ENCODE data around the gene SP2.

Gene SP2

GRCh38 chr17:47848198-47848513 lies 47.9 kb upstream of the SP2 start:
- no peak overlapping the region for H4K8ac ChIP-seq (ENCODE audit: low read depth, low read length)
- no peaks in the 10 kb centered on the region for H3K79me1 ChIP-seq (ENCODE audit: low read depth, low read length)
- H2BK5ac ChIP-seq (ENCODE audit: low read length): no peak overlapping the region
- H3K23ac ChIP-seq (ENCODE audit: low read depth, low read length, poor library complexity): peak overlapping the region; percentile 57
- peaks cover 47 to 98% (median 85%) of the 10 kb centered on the region in 3 experiments for H3K27me3 ChIP-seq (ENCODE audit: control insufficient read depth in 3 of 3, insufficient read depth in 3 of 3, low read depth in 1 of 3, low read length in 3 of 3)
- no peak overlapping the region for H2AFZ ChIP-seq (ENCODE audit: low read length)
- peaks cover 14 to 18% of the 10 kb centered on the region in 2 donors for H3K4me1 ChIP-seq (ENCODE audit: control insufficient read depth in 2 of 2, insufficient read depth in 1 of 2, low read depth in 1 of 2, low read length in 2 of 2)
- H2AK5ac ChIP-seq (ENCODE audit: low read depth, low read length): peak overlapping the region; percentile 82
- no CpG with 5 or more reads among the region's 23 CpGs for WGBS, 2 donors (ENCODE audit: extremely low coverage in 2 of 2, insufficient read length in 2 of 2, insufficient replicate concordance in 1 of 2)
- no peaks in the 10 kb centered on the region for H3K36me3 ChIP-seq (replicated peaks in 1 of 2; ENCODE audit: control insufficient read depth in 2 of 2, insufficient read depth in 2 of 2, low read length in 2 of 2)
- no peak overlapping the region for H3K4me3 ChIP-seq (ENCODE audit: low read length in 2 of 2)
- no peak overlapping the region for H3K27ac ChIP-seq (replicated peaks; ENCODE audit: low read length)
- H2BK12ac ChIP-seq (ENCODE audit: low read length): no peak overlapping the region
- H4K91ac ChIP-seq (ENCODE audit: low read depth, low read length, poor library complexity): no peak overlapping the region
- no peak overlapping the region for H3K4me2 ChIP-seq (ENCODE audit: insufficient read depth, low read length, poor library complexity, severe bottlenecking)
- H3K14ac ChIP-seq (ENCODE audit: low read length): no peak overlapping the region
- H3K9ac ChIP-seq (ENCODE audit: low read depth, low read length, poor library complexity): no peak overlapping the region
- DNase-seq (ENCODE audit: low spot score): no peak
- no peak overlapping the region for H2BK120ac ChIP-seq (ENCODE audit: low read depth, low read length)
- no peak overlapping the region for H2BK15ac ChIP-seq (ENCODE audit: low read length)
- peak overlapping the region; percentile 80 for H3K18ac ChIP-seq (ENCODE audit: low read length)
- peaks cover 3 to 4% of the 10 kb centered on the region in 2 donors for H3K9me3 ChIP-seq (replicated peaks in 1 of 2; ENCODE audit: control insufficient read depth in 2 of 2, insufficient read depth in 1 of 2, low read depth in 1 of 2, low read length in 2 of 2)
- H3K4ac ChIP-seq (ENCODE audit: low read length): no peak overlapping the region

- Histone ChIP-seq H3K9me3 (replicated peaks in 1 of 2; ENCODE audit: control insufficient read depth in 2 of 2, insufficient read depth in 1 of 2, low read depth in 1 of 2, low read length in 2 of 2) (peaks cover 3 to 4% of the 10 kb centered on the region in 2 donors), H3K9ac (ENCODE audit: low read depth, low read length, poor library complexity) (peak overlapping the region; percentile 74), H2BK5ac (ENCODE audit: low read length) (no peak overlapping the region), H3K4me3 (ENCODE audit: low read length in 2 of 2) (no peak overlapping the region), H2AFZ (ENCODE audit: low read length) (peak overlapping the region; percentile 85), H3K4ac (ENCODE audit: low read length) (no peak overlapping the region), H3K4me2 (ENCODE audit: insufficient read depth, low read length, poor library complexity, severe bottlenecking) (peak overlapping the region; percentile 75), H3K79me1 (ENCODE audit: low read depth, low read length) (no peaks in the 10 kb centered on the region), H3K14ac (ENCODE audit: low read length) (no peak overlapping the region), H4K91ac (ENCODE audit: low read depth, low read length, poor library complexity) (no peak overlapping the region), H3K36me3 (replicated peaks in 1 of 2; ENCODE audit: control insufficient read depth in 2 of 2, insufficient read depth in 2 of 2, low read length in 2 of 2) (no peaks in the 10 kb centered on the region), H3K23ac (ENCODE audit: low read depth, low read length, poor library complexity) (no peak overlapping the region), H3K18ac (ENCODE audit: low read length) (no peak overlapping the region), H2BK12ac (ENCODE audit: low read length) (no peak overlapping the region), H2AK5ac (ENCODE audit: low read depth, low read length) (peak overlapping the region; percentile 23), H3K27ac (replicated peaks; ENCODE audit: low read length) (no peak overlapping the region), H3K4me1 (ENCODE audit: control insufficient read depth in 2 of 2, insufficient read depth in 1 of 2, low read depth in 1 of 2, low read length in 2 of 2) (peaks cover 9 to 14% of the 10 kb centered on the region in 2 donors), H4K8ac (ENCODE audit: low read depth, low read length) (no peak overlapping the region), H2BK15ac (ENCODE audit: low read length) (no peak overlapping the region), H3K27me3 (ENCODE audit: control insufficient read depth in 3 of 3, insufficient read depth in 3 of 3, low read depth in 1 of 3, low read length in 3 of 3) (peaks cover 52 to 99% (median 94%) of the 10 kb centered on the region in 3 experiments), H2BK120ac (ENCODE audit: low read depth, low read length) (no peak overlapping the region)
- no CpG with 5 or more reads among the region's 9 CpGs for WGBS, 2 donors (ENCODE audit: extremely low coverage in 2 of 2, insufficient read length in 2 of 2, insufficient replicate concordance in 1 of 2)
- no peak for DNase-seq (ENCODE audit: low spot score)
Observed at GRCh38 chr17:47850373-47850691, 45.7 kb upstream of the SP2 start.

- Histone ChIP-seq H3K9me3 (replicated peaks in 1 of 2; ENCODE audit: control insufficient read depth in 2 of 2, insufficient read depth in 1 of 2, low read depth in 1 of 2, low read length in 2 of 2) (peaks cover 3 to 4% of the 10 kb centered on the region in 2 donors), H2BK15ac (ENCODE audit: low read length) (no peak within 1 kb of the TSS), H3K4me2 (ENCODE audit: insufficient read depth, low read length, poor library complexity, severe bottlenecking) (peak within 1 kb of the TSS; percentile 75), H2AK5ac (ENCODE audit: low read depth, low read length) (peak within 1 kb of the TSS; percentile 48), H3K27me3 (ENCODE audit: control insufficient read depth in 3 of 3, insufficient read depth in 3 of 3, low read depth in 1 of 3, low read length in 3 of 3) (peaks cover 52 to 99% (median 95%) of the 10 kb centered on the region in 3 experiments), H3K4me1 (ENCODE audit: control insufficient read depth in 2 of 2, insufficient read depth in 1 of 2, low read depth in 1 of 2, low read length in 2 of 2) (peaks cover 9 to 14% of the 10 kb centered on the region in 2 donors), H4K91ac (ENCODE audit: low read depth, low read length, poor library complexity) (no peak within 1 kb of the TSS), H3K18ac (ENCODE audit: low read length) (peak within 1 kb of the TSS; percentile 86), H3K4me3 (ENCODE audit: low read length in 2 of 2) (peak within 1 kb of the TSS; percentile 10 to 69), H3K36me3 (replicated peaks in 1 of 2; ENCODE audit: control insufficient read depth in 2 of 2, insufficient read depth in 2 of 2, low read length in 2 of 2) (no peaks in the 10 kb centered on the region), H3K9ac (ENCODE audit: low read depth, low read length, poor library complexity) (peak within 1 kb of the TSS; percentile 74), H3K23ac (ENCODE audit: low read depth, low read length, poor library complexity) (peak within 1 kb of the TSS; percentile 77), H2BK5ac (ENCODE audit: low read length) (no peak within 1 kb of the TSS), H4K8ac (ENCODE audit: low read depth, low read length) (no peak within 1 kb of the TSS), H3K14ac (ENCODE audit: low read length) (peak within 1 kb of the TSS; percentile 17), H3K27ac (replicated peaks; ENCODE audit: low read length) (no peak within 1 kb of the TSS), H2BK12ac (ENCODE audit: low read length) (peak within 1 kb of the TSS; percentile 10), H2BK120ac (ENCODE audit: low read depth, low read length) (no peak within 1 kb of the TSS), H3K79me1 (ENCODE audit: low read depth, low read length) (no peaks in the 10 kb centered on the region), H3K4ac (ENCODE audit: low read length) (no peak within 1 kb of the TSS), H2AFZ (ENCODE audit: low read length) (peak within 1 kb of the TSS; percentile 85)
- DNase-seq (ENCODE audit: low spot score): peak; percentile 65
- no CpG with 5 or more reads among the region's 71 CpGs for WGBS, 2 donors (ENCODE audit: extremely low coverage in 2 of 2, insufficient read length in 2 of 2, insufficient replicate concordance in 1 of 2)
Observed at GRCh38 chr17:47850692-47851573, 45.1 kb upstream of the SP2 start, which contains the start of gene SP6. Gene SP6 (minus strand): TSS chr17:47851163. CDS start chr17:47848429, 2,734 bp downstream.

GRCh38 chr17:47851764-47852112 lies 44.3 kb upstream of the SP2 start:
- Histone ChIP-seq H2AK5ac (ENCODE audit: low read depth, low read length) (no peak overlapping the region), H3K27ac (replicated peaks; ENCODE audit: low read length) (no peak overlapping the region), H3K4me3 (ENCODE audit: low read length in 2 of 2) (peak overlapping the region in 1 of 2 donors; percentile 38), H3K4me2 (ENCODE audit: insufficient read depth, low read length, poor library complexity, severe bottlenecking) (no peak overlapping the region), H3K23ac (ENCODE audit: low read depth, low read length, poor library complexity) (no peak overlapping the region), H3K79me1 (ENCODE audit: low read depth, low read length) (no peaks in the 10 kb centered on the region), H2AFZ (ENCODE audit: low read length) (no peak overlapping the region), H2BK120ac (ENCODE audit: low read depth, low read length) (no peak overlapping the region), H3K4ac (ENCODE audit: low read length) (no peak overlapping the region), H3K4me1 (ENCODE audit: control insufficient read depth in 2 of 2, insufficient read depth in 1 of 2, low read depth in 1 of 2, low read length in 2 of 2) (peaks cover 7 to 14% of the 10 kb centered on the region in 2 donors), H2BK5ac (ENCODE audit: low read length) (no peak overlapping the region), H4K8ac (ENCODE audit: low read depth, low read length) (no peak overlapping the region), H3K9ac (ENCODE audit: low read depth, low read length, poor library complexity) (no peak overlapping the region), H3K18ac (ENCODE audit: low read length) (no peak overlapping the region), H4K91ac (ENCODE audit: low read depth, low read length, poor library complexity) (no peak overlapping the region), H3K27me3 (ENCODE audit: control insufficient read depth in 3 of 3, insufficient read depth in 3 of 3, low read depth in 1 of 3, low read length in 3 of 3) (peaks cover 50 to 99% (median 91%) of the 10 kb centered on the region in 3 experiments), H2BK15ac (ENCODE audit: low read length) (no peak overlapping the region), H3K14ac (ENCODE audit: low read length) (no peak overlapping the region), H2BK12ac (ENCODE audit: low read length) (no peak overlapping the region), H3K9me3 (replicated peaks in 1 of 2; ENCODE audit: control insufficient read depth in 2 of 2, insufficient read depth in 1 of 2, low read depth in 1 of 2, low read length in 2 of 2) (peaks cover 3 to 4% of the 10 kb centered on the region in 2 donors), H3K36me3 (replicated peaks in 1 of 2; ENCODE audit: control insufficient read depth in 2 of 2, insufficient read depth in 2 of 2, low read length in 2 of 2) (no peaks in the 10 kb centered on the region)
- WGBS, 2 donors (ENCODE audit: extremely low coverage in 2 of 2, insufficient read length in 2 of 2, insufficient replicate concordance in 1 of 2): no CpG with 5 or more reads among the region's 11 CpGs
- DNase-seq (ENCODE audit: low spot score): no peak
